B cell (primary cell): Measurements from ENCODE around the gene CFAP251. TPM values are rescaled to one million over a fixed set of nuclear protein-coding genes. Genes with fewer than 3 reads are reported as not detected.

Source experiments
- ATAC-seq: fragments of 200-7000 bp; cut with Tn5 transposase; one replicate; pipeline ENCODE4 v1.10.0; 2021; ENCODE audit warnings: low read depth, mild to moderate bottlenecking, moderate number of reproducible peaks, moderate library complexity
- CTCF ChIA-PET: fragments of 350-600 bp; sonication (Branson Sonifier 250); formaldehyde crosslinking; loops from one replicate; lab custom pipeline; 2021; ENCODE audit warnings: antibody characterized with exemption, inconsistent platforms; lab: Charles Lee
- POLR2A ChIA-PET: fragments of 350-600 bp; sonication (Branson Sonifier 250); formaldehyde crosslinking; loops from one replicate; lab custom pipeline; 2021; ENCODE audit warnings: antibody characterized with exemption; lab: Charles Lee
- DNase-seq: peaks from one replicate; pipeline ENCODE4 v3.0.0; 2013
- H2AFZ ChIP-seq: 2 replicates; pipeline ENCODE4 v1.6.1; 2012; ENCODE audit warnings: mild to moderate bottlenecking, low read depth, low read length; ENCODE audit not compliant: insufficient read depth, poor library complexity, severe bottlenecking
- H3K27ac ChIP-seq, 2 donors: 1 replicate in 1 of 2; 2 replicates in 1 of 2; pipeline ENCODE4 v1.5.1; 2012 to 2013; ENCODE audit warnings: low read length in 2 of 2, mild to moderate bottlenecking in 2 of 2, moderate library complexity in 1 of 2
- H3K27me3 ChIP-seq, 4 experiments: fragments of 200-600 bp in 1 of 4; sonication (generic) in 1 of 4; replicated peaks in 1 of 4; 1 replicate in 2 of 4; 2 replicates in 2 of 4; pipeline versions ENCODE4 v1.6.1 to v1.7.0; 2013 to 2016; ENCODE audit warnings: low read length in 3 of 4, mild to moderate bottlenecking in 2 of 4, mixed read lengths in 1 of 4, moderate library complexity in 1 of 4; ENCODE audit not compliant: insufficient read depth in 4 of 4, control insufficient read depth in 3 of 4; ENCODE audit errors: control extremely low read depth in 1 of 4
- H3K36me3 ChIP-seq, 2 experiments: replicated peaks in 1 of 2; 1 replicate in 1 of 2; 2 replicates in 1 of 2; pipeline versions ENCODE4 v1.6.1 to v1.7.1; 2013; ENCODE audit warnings: low read length in 1 of 2; ENCODE audit not compliant: insufficient read depth in 2 of 2, control insufficient read depth in 1 of 2; ENCODE audit errors: control extremely low read depth in 1 of 2, extremely low read depth in 1 of 2
- H3K4me1 ChIP-seq, 2 donors: fragments of 200-600 bp in 1 of 2; sonication (generic) in 1 of 2; 1 replicate in 1 of 2; 2 replicates in 1 of 2; pipeline versions ENCODE4 v1.5.1 to v1.6.1; 2013 to 2017; ENCODE audit warnings: low read length in 2 of 2; ENCODE audit not compliant: control insufficient read depth in 2 of 2, insufficient read depth in 2 of 2
- H3K4me2 ChIP-seq: replicated peaks from 2 replicates; pipeline ENCODE3; 2012; ENCODE audit warnings: mild to moderate bottlenecking, low read depth, low read length; ENCODE audit not compliant: poor library complexity, severe bottlenecking
- H3K4me3 ChIP-seq, 5 experiments: fragments of 200-600 bp in 1 of 5; sonication (generic) in 1 of 5; 1 replicate in 3 of 5; 2 replicates in 2 of 5; pipeline versions ENCODE4 v1.5.1 to v1.7.0; 2011 to 2016; ENCODE audit warnings: low read length in 4 of 5, mild to moderate bottlenecking in 4 of 5, low read depth in 2 of 5, control low read depth in 1 of 5, moderate library complexity in 1 of 5; ENCODE audit not compliant: insufficient read depth in 1 of 5; ENCODE audit errors: control extremely low read depth in 1 of 5, extremely low read depth in 1 of 5
- H3K79me2 ChIP-seq: fragments of 200-600 bp; sonication (generic); one replicate; pipeline ENCODE4 v1.6.0; 2016; ENCODE audit warnings: low read length; ENCODE audit not compliant: control insufficient read depth, insufficient read depth
- H3K9ac ChIP-seq: fragments of 200-600 bp; sonication (generic); 2 replicates; pipeline ENCODE4 v1.6.1; 2017; ENCODE audit warnings: mild to moderate bottlenecking, low read length, moderate library complexity
- H3K9me3 ChIP-seq, 3 donors: one replicate each; pipeline versions ENCODE4 v1.6.1 to v1.7.1; 2013; ENCODE audit warnings: low read length in 2 of 3; ENCODE audit not compliant: control insufficient read depth in 2 of 3, insufficient read depth in 1 of 3; ENCODE audit errors: control extremely low read depth in 1 of 3
- H4K20me1 ChIP-seq: 2 replicates; pipeline ENCODE4 v1.6.0; 2012; ENCODE audit warnings: mild to moderate bottlenecking, low read length; ENCODE audit not compliant: insufficient read depth, control insufficient read depth, poor library complexity, severe bottlenecking
- H3K27ac Mint-ChIP-seq: one replicate; pipeline ENCODE4 v1.8.0; 2021; ENCODE audit warnings: mixed read lengths
- H3K27me3 Mint-ChIP-seq: one replicate; pipeline ENCODE4 v1.8.0; 2021; ENCODE audit warnings: mixed read lengths
- H3K4me1 Mint-ChIP-seq: one replicate; pipeline ENCODE4 v1.8.0; 2021; ENCODE audit warnings: mixed read lengths
- H3K4me3 Mint-ChIP-seq: one replicate; pipeline ENCODE4 v1.8.0; 2021; ENCODE audit warnings: mixed read lengths
- H3K9me3 Mint-ChIP-seq: one replicate; pipeline ENCODE4 v1.8.0; 2022; ENCODE audit warnings: mixed read lengths; ENCODE audit not compliant: insufficient read depth
- CTCF ChIP-seq: fragments of 200-600 bp; IDR thresholded peaks from one replicate; pipeline ENCODE4 v1.8.0; 2022; ENCODE audit warnings: antibody characterized with exemption, mild to moderate bottlenecking
- WGBS: methylation state at CpG from one replicate; pipeline ENCODE4 v1.1.5; 2013; ENCODE audit warnings: missing lambda C conversion rate; ENCODE audit not compliant: insufficient coverage; 5-methylcytosine and 5-hydroxymethylcytosine counted together
- intact Hi-C: fragments of 100-400 bp; cut with micrococcal nuclease; formaldehyde crosslinking; loops from one replicate; pipeline ENCODE4 v1.10.0; 2022
- polyA plus RNA-seq: library from polyadenylated mRNA; depleted of rRNA; stranded (reverse); fragments of >200 nt; gene quantifications from 2 replicates; pipeline ENCODE4 v1.2.3, GENCODE V29; 2012
- total RNA-seq, 2 donors: library from RNA; stranded (reverse); fragments of 120-200 nt in 1 of 2; gene quantifications; 1 replicate in 1 of 2; 2 replicates in 1 of 2; pipeline versions ENCODE4 v1.2.3 to v1.2.4, GENCODE V29; 2013 to 2022

The CFAP251 gene
- total and polyA plus RNA-seq, 2 donors (not counting 1 experiment from before 2014, with no cell fraction given): 0.22 to 1.6 TPM

- Histone ChIP-seq H3K9ac (no peak overlapping the region), H3K27ac (no peak overlapping the region)
- no peak overlapping the region for H3K27ac Mint-ChIP-seq
Observed at GRCh38 chr12:121932914-121933521, 14.6 kb downstream of the CFAP251 start.

More at GRCh38 chr12:121932914-121933521, 14.6 kb downstream of the CFAP251 start:
- H3K4me3 ChIP-seq: no peak overlapping the region
- H3K4me3 Mint-ChIP-seq: no peak overlapping the region
- no peaks in the 10 kb centered on the region for H3K79me2 ChIP-seq
- H3K4me1 Mint-ChIP-seq: peaks cover 28% of the 10 kb centered on the region
- no peaks in the 10 kb centered on the region for H3K27me3 ChIP-seq
- H3K9me3 Mint-ChIP-seq: no peaks in the 10 kb centered on the region
- WGBS: 96% methylated on average over 3 of the region's 4 CpGs
- ATAC-seq (no peak), DNase-seq (no peak)
- H2AFZ ChIP-seq: no peak overlapping the region
- H3K27me3 Mint-ChIP-seq: no peaks in the 10 kb centered on the region
- H3K4me1 ChIP-seq: peaks cover 14 to 18% of the 10 kb centered on the region in 2 donors
- H4K20me1 ChIP-seq: no peaks in the 10 kb centered on the region
- no peaks in the 10 kb centered on the region for H3K36me3 ChIP-seq
- intact Hi-C loops: no loop called here
- H3K4me2 ChIP-seq: no peak overlapping the region
- ChIA-PET POLR2A (no interaction called here), CTCF (no interaction called here)
- TF ChIP-seq CTCF: no peak
- H3K9me3 ChIP-seq: peaks cover 0 to 5% (median 0%) of the 10 kb centered on the region in 3 donors
